H9 (cell line): ENCODE results near the gene ZNF770. TPM values are rescaled to one million over a fixed set of nuclear protein-coding genes. Genes with fewer than 3 reads are reported as not detected.

Experiments
- DNase-seq: peaks from one replicate; pipeline ENCODE4 v3.0.0-alpha.2; 2017
- H2AFZ ChIP-seq: one replicate; pipeline ENCODE4 v1.6.1; 2013; ENCODE audit warnings: mild to moderate bottlenecking, low read length, control low read depth, moderate library complexity
- H2AK5ac ChIP-seq: 2 replicates; pipeline ENCODE4 v1.6.1; 2013; ENCODE audit warnings: low read length, control low read depth, mixed read lengths; ENCODE audit not compliant: insufficient read length
- H2BK120ac ChIP-seq: one replicate; pipeline ENCODE4 v1.6.1; 2013; ENCODE audit warnings: low read depth, mild to moderate bottlenecking, low read length, control low read depth, inconsistent platforms; ENCODE audit not compliant: poor library complexity, severe bottlenecking
- H2BK12ac ChIP-seq: 2 replicates; pipeline ENCODE4 v1.6.1; 2013; ENCODE audit warnings: low read length, control low read depth, mixed read lengths, low read depth; ENCODE audit not compliant: insufficient read length
- H2BK15ac ChIP-seq: 2 replicates; pipeline ENCODE4 v1.6.1; 2013; ENCODE audit warnings: low read depth, low read length, control low read depth
- H2BK20ac ChIP-seq: one replicate; pipeline ENCODE4 v1.6.1; 2013; ENCODE audit warnings: low read depth, mild to moderate bottlenecking, low read length, control low read depth, inconsistent platforms; ENCODE audit not compliant: poor library complexity, severe bottlenecking
- H2BK5ac ChIP-seq: 2 replicates; pipeline ENCODE4 v1.6.1; 2013; ENCODE audit warnings: low read length, control low read depth, mixed read lengths; ENCODE audit not compliant: insufficient read length
- H3K14ac ChIP-seq: 2 replicates; pipeline ENCODE4 v1.6.1; 2013; ENCODE audit warnings: low read length, control low read depth; ENCODE audit not compliant: insufficient read depth
- H3K18ac ChIP-seq: 2 replicates; pipeline ENCODE4 v1.6.1; 2013; ENCODE audit warnings: low read depth, mild to moderate bottlenecking, mixed read lengths, low read length, control low read depth; ENCODE audit not compliant: insufficient read length
- H3K23ac ChIP-seq: 2 replicates; pipeline ENCODE4 v1.6.1; 2013; ENCODE audit warnings: low read length, control low read depth, mixed read lengths, low read depth; ENCODE audit not compliant: insufficient read length
- H3K23me2 ChIP-seq: 2 replicates; pipeline ENCODE4 v1.6.1; 2013; ENCODE audit warnings: low read depth, mild to moderate bottlenecking, mixed read lengths, low read length, control low read depth; ENCODE audit not compliant: insufficient read length, poor library complexity, severe bottlenecking
- H3K27ac ChIP-seq: 2 replicates; pipeline ENCODE4 v1.5.1; 2013; ENCODE audit warnings: low read length, control low read depth, mixed read lengths, low read depth; ENCODE audit not compliant: insufficient read length
- H3K27me3 ChIP-seq: 2 replicates; pipeline ENCODE4 v1.6.1; 2013; ENCODE audit warnings: low read length, control low read depth, inconsistent platforms; ENCODE audit not compliant: insufficient read depth
- H3K4ac ChIP-seq: 2 replicates; pipeline ENCODE4 v1.6.1; 2013; ENCODE audit warnings: low read depth, mild to moderate bottlenecking, control low read depth, inconsistent platforms, low read length, moderate library complexity
- H3K4me1 ChIP-seq: 2 replicates; pipeline ENCODE4 v1.6.1; 2013; ENCODE audit warnings: low read length, control low read depth, inconsistent platforms; ENCODE audit not compliant: insufficient read depth
- H3K4me2 ChIP-seq: 2 replicates; pipeline ENCODE4 v1.6.1; 2013; ENCODE audit warnings: low read length, control low read depth, mixed read lengths; ENCODE audit not compliant: insufficient read length, insufficient read depth
- H3K56ac ChIP-seq: 2 replicates; pipeline ENCODE4 v1.6.1; 2013; ENCODE audit warnings: low read depth, mild to moderate bottlenecking, mixed read lengths, low read length, control low read depth; ENCODE audit not compliant: insufficient read length
- H3K79me1 ChIP-seq: 2 replicates; pipeline ENCODE4 v1.6.1; 2013; ENCODE audit warnings: low read depth, mild to moderate bottlenecking, moderate library complexity, low read length, control low read depth, inconsistent platforms; ENCODE audit not compliant: insufficient read depth, poor library complexity, severe bottlenecking
- H3K79me2 ChIP-seq: 2 replicates; pipeline ENCODE4 v1.6.1; 2013; ENCODE audit warnings: low read length, control low read depth, inconsistent platforms; ENCODE audit not compliant: insufficient read depth
- H3K9ac ChIP-seq: 2 replicates; pipeline ENCODE4 v1.6.1; 2013; ENCODE audit warnings: low read length, control low read depth, mixed read lengths; ENCODE audit not compliant: insufficient read length; ENCODE audit errors: extremely low read depth
- H3K9me3 ChIP-seq: one replicate; pipeline ENCODE4 v1.6.1; 2013; ENCODE audit warnings: low read depth, low read length, inconsistent platforms; ENCODE audit not compliant: control insufficient read depth
- H3T11ph ChIP-seq: one replicate; pipeline ENCODE4 v1.6.1; 2013; ENCODE audit warnings: mild to moderate bottlenecking, low read length, control low read depth, inconsistent platforms
- H4K20me1 ChIP-seq: one replicate; pipeline ENCODE4 v1.6.1; 2013; ENCODE audit not compliant: control insufficient read depth, insufficient read length, insufficient read depth
- H4K5ac ChIP-seq: 2 replicates; pipeline ENCODE4 v1.6.1; 2013; ENCODE audit warnings: low read depth, mild to moderate bottlenecking, mixed read lengths, low read length, control low read depth; ENCODE audit not compliant: insufficient read length
- H4K8ac ChIP-seq: replicated peaks from 2 replicates; pipeline ENCODE4 v1.6.1; 2013; ENCODE audit warnings: low read length, control low read depth, mixed read lengths, low read depth; ENCODE audit not compliant: insufficient read length
- H4K91ac ChIP-seq: 2 replicates; pipeline ENCODE4 v1.6.1; 2013; ENCODE audit warnings: low read depth, mild to moderate bottlenecking, moderate library complexity, mixed read lengths, low read length, control low read depth; ENCODE audit not compliant: insufficient read length
- H3K27ac Mint-ChIP-seq, 3 experiments: 2 replicates in 2 of 3; 3 replicates in 1 of 3; pipeline ENCODE4 v1.8.0; 2020 to 2021; ENCODE audit warnings: mixed read lengths in 3 of 3, mild to moderate bottlenecking in 1 of 3, moderate library complexity in 1 of 3
- H3K27me3 Mint-ChIP-seq: 2 replicates; pipeline ENCODE4 v1.8.0; 2021; ENCODE audit warnings: low read depth, mild to moderate bottlenecking, moderate library complexity, mixed read lengths
- H3K36me3 Mint-ChIP-seq, 3 experiments: 2 replicates in 2 of 3; 3 replicates in 1 of 3; pipeline ENCODE4 v1.8.0; 2020 to 2021; ENCODE audit warnings: low read depth in 3 of 3, mixed read lengths in 3 of 3; ENCODE audit not compliant: insufficient read depth in 1 of 3
- H3K4me1 Mint-ChIP-seq, 2 experiments: 2 replicates each; pipeline ENCODE4 v1.8.0; 2020; ENCODE audit warnings: mixed read lengths in 2 of 2
- H3K4me3 Mint-ChIP-seq, 2 experiments: 2 replicates in 1 of 2; 3 replicates in 1 of 2; pipeline ENCODE4 v1.8.0; 2020 to 2021; ENCODE audit warnings: mild to moderate bottlenecking in 2 of 2, mixed read lengths in 2 of 2, moderate library complexity in 1 of 2
- H3K9me3 Mint-ChIP-seq, 2 experiments: 2 replicates in 1 of 2; 3 replicates in 1 of 2; pipeline ENCODE4 v1.8.0; 2020; ENCODE audit warnings: mild to moderate bottlenecking in 2 of 2, mixed read lengths in 2 of 2, moderate library complexity in 1 of 2
- WGBS: extraction: QIAGEN DNeasy Blood & Tissue Kit; methylation state at CpG from one replicate; pipeline ENCODE4 v1.1.7; 2013; ENCODE audit warnings: missing lambda C conversion rate, low lambda C conversion rate, mixed read lengths; ENCODE audit not compliant: insufficient read length; ENCODE audit errors: extremely low coverage; 5-methylcytosine and 5-hydroxymethylcytosine counted together
- total RNA-seq: library from RNA; stranded (reverse); gene quantifications from 2 replicates; pipeline ENCODE4 v1.2.1, GENCODE V29; 2021
- TF ChIP-seq, protein P1 (sequence below): fragments of 200-600 bp; sonication (generic); conservative IDR thresholded peaks from 3 replicates; pipeline ENCODE4 v1.8.0; 2021; ENCODE audit warnings: antibody characterized with exemption, mild to moderate bottlenecking

Gene ZNF770
- total RNA-seq, 1 experiment from 2014 or later: 111 TPM

GRCh38 chr15:34984889-34985630 lies 3.0 kb downstream of the ZNF770 start:
- Histone ChIP-seq H3K4ac (no peak overlapping the region), H2BK15ac (no peak overlapping the region), H4K91ac (no peak overlapping the region), H4K8ac (no peak overlapping the region), H3K23ac (no peak overlapping the region), H3K27ac (no peak overlapping the region), H3K79me2 (peaks cover 27% of the 10 kb centered on the region), H2BK120ac (no peak overlapping the region), H3K79me1 (no peaks in the 10 kb centered on the region), H2AFZ (no peak overlapping the region), H4K20me1 (no peaks in the 10 kb centered on the region), H3K27me3 (no peaks in the 10 kb centered on the region), H3K4me1 (peaks cover 2% of the 10 kb centered on the region; the same call in 1 of the 2 replicates), H3K9me3 (no peaks in the 10 kb centered on the region), H3K9ac (no peak overlapping the region), H2BK20ac (no peak overlapping the region), H2AK5ac (no peak overlapping the region), H3T11ph (no peak overlapping the region), H3K18ac (no peak overlapping the region), H2BK12ac (no peak overlapping the region), H2BK5ac (no peak overlapping the region), H3K4me2 (no peak overlapping the region), H3K23me2 (peaks cover 8% of the 10 kb centered on the region), H3K56ac (no peak overlapping the region), H3K14ac (no peak overlapping the region), H4K5ac (no peak overlapping the region)
- no peak for DNase-seq
- H3K27ac Mint-ChIP-seq: peak overlapping the region; percentile 28 to 78 (median 53); a peak in 5 of 7 replicates
- H3K36me3 Mint-ChIP-seq: peaks cover 21 to 66% (median 24%) of the 10 kb centered on the region in 3 experiments; a peak in 6 of 7 replicates
- TF ChIP-seq, protein P1, sequence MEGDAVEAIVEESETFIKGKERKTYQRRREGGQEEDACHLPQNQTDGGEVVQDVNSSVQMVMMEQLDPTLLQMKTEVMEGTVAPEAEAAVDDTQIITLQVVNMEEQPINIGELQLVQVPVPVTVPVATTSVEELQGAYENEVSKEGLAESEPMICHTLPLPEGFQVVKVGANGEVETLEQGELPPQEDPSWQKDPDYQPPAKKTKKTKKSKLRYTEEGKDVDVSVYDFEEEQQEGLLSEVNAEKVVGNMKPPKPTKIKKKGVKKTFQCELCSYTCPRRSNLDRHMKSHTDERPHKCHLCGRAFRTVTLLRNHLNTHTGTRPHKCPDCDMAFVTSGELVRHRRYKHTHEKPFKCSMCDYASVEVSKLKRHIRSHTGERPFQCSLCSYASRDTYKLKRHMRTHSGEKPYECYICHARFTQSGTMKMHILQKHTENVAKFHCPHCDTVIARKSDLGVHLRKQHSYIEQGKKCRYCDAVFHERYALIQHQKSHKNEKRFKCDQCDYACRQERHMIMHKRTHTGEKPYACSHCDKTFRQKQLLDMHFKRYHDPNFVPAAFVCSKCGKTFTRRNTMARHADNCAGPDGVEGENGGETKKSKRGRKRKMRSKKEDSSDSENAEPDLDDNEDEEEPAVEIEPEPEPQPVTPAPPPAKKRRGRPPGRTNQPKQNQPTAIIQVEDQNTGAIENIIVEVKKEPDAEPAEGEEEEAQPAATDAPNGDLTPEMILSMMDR: no peak
- no CpG with 5 or more reads among the region's 9 CpGs for WGBS
- no peaks in the 10 kb centered on the region for H3K9me3 Mint-ChIP-seq
- H3K4me3 Mint-ChIP-seq: peak overlapping the region; percentile 46 to 67
- peaks cover 29 to 43% of the 10 kb centered on the region in 2 experiments for H3K4me1 Mint-ChIP-seq
- no peaks in the 10 kb centered on the region for H3K27me3 Mint-ChIP-seq
